HEK293 (cell line): ENCODE measurements around the gene MSRB2.

Experiments used
- BCL6B ChIP-seq: fragments of 450-650 bp; formaldehyde crosslinking; IDR thresholded peaks from 2 replicates; pipeline ENCODE4 v1.5.1; 2017; ENCODE audit warnings: missing biosample characterization, missing genetic modification characterization
- GLIS1 ChIP-seq: fragments of 450-650 bp; formaldehyde crosslinking; IDR thresholded peaks from 2 replicates; pipeline ENCODE4 v1.5.1; 2016; ENCODE audit warnings: missing biosample characterization, missing genetic modification characterization
- INSM2 ChIP-seq: fragments of 450-650 bp; formaldehyde crosslinking; IDR thresholded peaks from 2 replicates; pipeline ENCODE4 v1.5.1; 2016; ENCODE audit warnings: missing biosample characterization, missing genetic modification characterization
- KLF1 ChIP-seq: fragments of 450-650 bp; formaldehyde crosslinking; IDR thresholded peaks from 2 replicates; pipeline ENCODE4 v1.5.1; 2016; ENCODE audit warnings: missing biosample characterization, missing genetic modification characterization
- KLF10 ChIP-seq: fragments of 450-650 bp; IDR thresholded peaks from 2 replicates; pipeline ENCODE4 v1.5.1; 2018; ENCODE audit warnings: missing biosample characterization, mild to moderate bottlenecking, missing genetic modification characterization
- KLF16 ChIP-seq: fragments of 450-650 bp; formaldehyde crosslinking; IDR thresholded peaks from 2 replicates; pipeline ENCODE4 v1.5.1; 2017; ENCODE audit warnings: missing biosample characterization, missing genetic modification characterization
- KLF17 ChIP-seq: fragments of 450-650 bp; formaldehyde crosslinking; IDR thresholded peaks from 2 replicates; pipeline ENCODE4 v1.5.1; 2016; ENCODE audit warnings: missing biosample characterization, missing genetic modification characterization
- KLF8 ChIP-seq: fragments of 450-650 bp; formaldehyde crosslinking; IDR thresholded peaks from 2 replicates; pipeline ENCODE4 v1.5.1; 2016; ENCODE audit warnings: missing biosample characterization, missing genetic modification characterization
- KLF9 ChIP-seq: fragments of 450-650 bp; formaldehyde crosslinking; IDR thresholded peaks from 2 replicates; pipeline ENCODE4 v1.5.1; 2016; ENCODE audit warnings: missing biosample characterization, missing genetic modification characterization, low read depth
- MYNN ChIP-seq: fragments of 450-650 bp; formaldehyde crosslinking; IDR thresholded peaks from 2 replicates; pipeline ENCODE4 v1.5.1; 2016; ENCODE audit warnings: missing biosample characterization, missing genetic modification characterization, borderline replicate concordance
- PATZ1 ChIP-seq: fragments of 450-650 bp; formaldehyde crosslinking; IDR thresholded peaks from 2 replicates; pipeline ENCODE4 v1.5.1; 2016; ENCODE audit warnings: missing biosample characterization, missing genetic modification characterization
- PRDM6 ChIP-seq: fragments of 450-650 bp; formaldehyde crosslinking; IDR thresholded peaks from 2 replicates; pipeline ENCODE4 v1.5.1; 2017; ENCODE audit warnings: missing biosample characterization, missing genetic modification characterization
- WT1 ChIP-seq: fragments of 450-650 bp; formaldehyde crosslinking; IDR thresholded peaks from 2 replicates; pipeline ENCODE4 v1.5.1; 2016; ENCODE audit warnings: missing biosample characterization, missing genetic modification characterization
- ZBTB26 ChIP-seq: fragments of 450-650 bp; formaldehyde crosslinking; optimal IDR thresholded peaks from 2 replicates; pipeline ENCODE3; 2016; ENCODE audit warnings: missing biosample characterization, mild to moderate bottlenecking, missing genetic modification characterization
- ZBTB6 ChIP-seq: fragments of 450-650 bp; formaldehyde crosslinking; IDR thresholded peaks from 2 replicates; pipeline ENCODE4 v1.5.1; 2017; ENCODE audit warnings: missing biosample characterization, missing genetic modification characterization
- ZFHX2 ChIP-seq: fragments of 450-650 bp; formaldehyde crosslinking; conservative IDR thresholded peaks from 2 replicates; pipeline ENCODE4 v1.5.1; 2016; ENCODE audit warnings: missing biosample characterization, missing genetic modification characterization
- ZNF341 ChIP-seq: fragments of 450-650 bp; formaldehyde crosslinking; IDR thresholded peaks from 2 replicates; pipeline ENCODE4; 2016; ENCODE audit warnings: low read depth, missing biosample characterization, missing genetic modification characterization
- ZNF398 ChIP-seq: fragments of 450-650 bp; formaldehyde crosslinking; IDR thresholded peaks from 2 replicates; pipeline ENCODE4 v1.5.1; 2017; ENCODE audit warnings: missing biosample characterization, missing genetic modification characterization
- ZNF48 ChIP-seq: fragments of 450-650 bp; formaldehyde crosslinking; IDR thresholded peaks from 2 replicates; pipeline ENCODE4 v1.5.1; 2016; ENCODE audit warnings: missing biosample characterization, missing genetic modification characterization
- ZNF488 ChIP-seq: fragments of 450-650 bp; formaldehyde crosslinking; IDR thresholded peaks from 2 replicates; pipeline ENCODE4 v1.5.1; 2016; ENCODE audit warnings: missing biosample characterization, missing genetic modification characterization
- ZNF529 ChIP-seq: fragments of 450-650 bp; formaldehyde crosslinking; IDR thresholded peaks from 2 replicates; pipeline ENCODE4 v1.5.1; 2017; ENCODE audit warnings: missing genetic modification characterization, missing biosample characterization; ENCODE audit not compliant: insufficient replicate concordance
- ZNF600 ChIP-seq: fragments of 450-650 bp; formaldehyde crosslinking; IDR thresholded peaks from 2 replicates; pipeline ENCODE4 v1.5.1; 2016; ENCODE audit warnings: missing biosample characterization, missing genetic modification characterization
- ZNF660 ChIP-seq: fragments of 450-650 bp; IDR thresholded peaks from 2 replicates; pipeline ENCODE4 v1.5.1; 2018; ENCODE audit warnings: missing biosample characterization, mild to moderate bottlenecking, missing genetic modification characterization
- ZNF707 ChIP-seq: fragments of 450-650 bp; formaldehyde crosslinking; IDR thresholded peaks from 2 replicates; pipeline ENCODE4 v1.5.1; 2016; ENCODE audit warnings: missing biosample characterization, missing genetic modification characterization
- ZNF776 ChIP-seq: fragments of 450-650 bp; formaldehyde crosslinking; IDR thresholded peaks from 2 replicates; pipeline ENCODE4 v1.5.0; 2017; ENCODE audit warnings: missing biosample characterization, missing genetic modification characterization, borderline replicate concordance
- ZSCAN30 ChIP-seq: fragments of 450-650 bp; IDR thresholded peaks from 2 replicates; pipeline ENCODE4 v1.5.1; 2018; ENCODE audit warnings: missing biosample characterization, mild to moderate bottlenecking, missing genetic modification characterization, moderate library complexity

The MSRB2 gene

GRCh38 chr10:23095404-23095965 is at the start of gene MSRB2 (continued):
- peak; percentile 44; the same call in 1 of the 2 replicates for TF ChIP-seq ZNF341
- TF ChIP-seq BCL6B (tag by site-specific recombination), result no peak
- TF ChIP-seq ZNF48 (tag by site-specific recombination), result no peak
- TF ChIP-seq KLF1, result peak; percentile 83
- TF ChIP-seq KLF8 (tag by site-specific recombination), result no peak; the same call in 1 of the 2 replicates
- TF ChIP-seq ZBTB6 (tag by site-specific recombination), result peak; percentile 67
- 0 out of 2 replicates have a peak, but pooled peaks have one; percentile 26 for TF ChIP-seq INSM2 (tag by site-specific recombination)
- TF ChIP-seq PRDM6, result no peak
- peak; percentile 25; the same call in 1 of the 2 replicates for TF ChIP-seq GLIS1
- TF ChIP-seq ZSCAN30 (tag by site-specific recombination), result peak; percentile 76
- peak; percentile 99; the same call in 1 of the 2 replicates for TF ChIP-seq ZFHX2 (tag by site-specific recombination)
- peak; percentile 58; the same call in 1 of the 2 replicates for TF ChIP-seq KLF17
- TF ChIP-seq ZNF488 (tag by site-specific recombination), result no peak
- TF ChIP-seq ZNF707, result no peak
- TF ChIP-seq ZNF660 (tag by site-specific recombination), result peak; percentile 66
- TF ChIP-seq KLF9, result peak; percentile 27
- TF ChIP-seq MYNN (tag by site-specific recombination), result no peak
- TF ChIP-seq ZNF600 (tag by site-specific recombination), result 0 out of 2 replicates have a peak, but pooled peaks have one; percentile 24
- TF ChIP-seq KLF16 (tag by site-specific recombination), result peak; percentile 85; the same call in 1 of the 2 replicates
- TF ChIP-seq ZNF529 (tag by site-specific recombination), result no peak
- TF ChIP-seq ZBTB26, result peak; percentile 44
- peak; percentile 87 for TF ChIP-seq ZNF398 (tag by site-specific recombination)
- no peak for TF ChIP-seq ZNF776
- peak; percentile 52; the same call in 1 of the 2 replicates for TF ChIP-seq KLF10 (tag by site-specific recombination)
- peak; percentile 87 for TF ChIP-seq WT1 (tag by site-specific recombination)
- peak; percentile 90; the same call in 1 of the 2 replicates for TF ChIP-seq PATZ1 (tag by site-specific recombination)
